ENCODE measurements around the gene ENTPD3. TPM values are rescaled to one million over a fixed set of nuclear protein-coding genes. Genes with fewer than 3 reads are reported as not detected.

The ENTPD3 gene
- total and polyA plus RNA-seq, 2 of the 8 experiments (the other 6 are each of a cell fraction or from before 2014, with no cell fraction given), result 0.60 to 1.0 TPM

DNA sequence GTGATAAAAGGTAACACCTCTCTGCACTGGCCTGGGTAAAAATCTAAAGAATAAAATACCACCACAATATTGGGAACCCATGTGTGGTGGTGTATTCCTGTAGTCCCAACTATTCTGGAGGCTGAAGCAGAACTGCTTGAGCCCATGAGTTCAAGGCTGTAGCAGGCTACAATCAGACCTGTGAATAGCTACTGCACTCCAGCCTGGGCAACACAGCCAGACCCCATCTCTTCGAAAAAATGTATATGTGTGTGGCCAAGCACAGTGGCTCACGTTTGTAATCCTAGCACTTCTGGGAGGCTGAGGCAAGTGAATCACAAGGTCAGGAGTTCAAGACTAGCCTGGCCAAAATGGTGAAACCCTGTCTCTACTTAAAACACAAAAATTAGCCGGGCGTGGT lies 68.3 kb downstream of the ENTPD3 start:
- WGBS, 2 experiments (ENCODE audit: extremely low coverage in 1 of 2, insufficient coverage in 1 of 2, insufficient read length in 1 of 2, insufficient replicate concordance in 2 of 2, low coverage in 1 of 2, low lambda C conversion rate in 2 of 2, missing lambda C conversion rate in 1 of 2), result 96% methylated on average over 4 of the region's 4 CpGs; no CpG with 5 or more reads in 1 of the 2 experiments
- no peak overlapping the region for H3K18ac ChIP-seq (ENCODE audit: extremely low read depth, low read length)
- H2BK12ac ChIP-seq (ENCODE audit: low read depth, low read length), result no peak overlapping the region
- H2BK20ac ChIP-seq (ENCODE audit: low read length), result no peak overlapping the region
- H2BK120ac ChIP-seq (replicated peaks; ENCODE audit: low read depth, low read length), result no peak overlapping the region
- no peak overlapping the region for H2AFZ ChIP-seq (ENCODE audit: low read length)
- H2BK15ac ChIP-seq (ENCODE audit: low read length), result no peak overlapping the region
- CTCF ChIA-PET (ENCODE audit: partially characterized antibody), result no interaction called here
- DNase-seq (ENCODE audit: low read depth in 1 of 2, low spot score in 2 of 2), result no peak
- H3K4me3 ChIP-seq (ENCODE audit: extremely low read depth in 1 of 4, insufficient read depth in 2 of 4, low read depth in 3 of 4, low read length in 4 of 4), result no peak overlapping the region
- H3K79me2 ChIP-seq (ENCODE audit: control insufficient read depth in 1 of 2, insufficient read depth in 2 of 2, low read length in 2 of 2), result peaks cover 6 to 28% of the 10 kb centered on the region in 2 experiments
- H3K14ac ChIP-seq (ENCODE audit: insufficient read length), result no peak overlapping the region
- peaks cover 4% of the 10 kb centered on the region; the same call in 1 of the 2 replicates for H3K79me1 ChIP-seq (ENCODE audit: low read depth, low read length)
- peaks cover 0 to 6% (median 4%) of the 10 kb centered on the region in 4 experiments; a peak in 5 of 7 replicates for H3K4me1 ChIP-seq (replicated peaks in 1 of 4; ENCODE audit: control insufficient read depth in 3 of 4, insufficient read depth in 4 of 4, low read length in 3 of 4)
- no peak overlapping the region for H2AK5ac ChIP-seq (ENCODE audit: low read depth, low read length)
- no peaks in the 10 kb centered on the region for H3K9me3 ChIP-seq (ENCODE audit: insufficient read depth in 2 of 2, low read depth in 1 of 2, low read length in 1 of 2)
- H4K8ac ChIP-seq (ENCODE audit: extremely low read depth, insufficient read depth, low read length), result no peak overlapping the region
- FAIRE-seq, result no peak
- POLR2A ChIA-PET (ENCODE audit: partially characterized antibody), result interaction anchor here (5.7 kb wide), 1 partner anchor 9 kb away, joined by 50 read pairs; no protein-coding TSS in a partner anchor
- H3K23ac ChIP-seq (ENCODE audit: insufficient read length), result no peak overlapping the region
- H4K91ac ChIP-seq (replicated peaks; ENCODE audit: insufficient read length, low read length), result no peak overlapping the region
- H3K27ac ChIP-seq (ENCODE audit: low read depth, low read length), result no peak overlapping the region
- H3K4ac ChIP-seq (replicated peaks; ENCODE audit: insufficient read length, low read depth, low read length), result no peak overlapping the region
- peaks cover 9 to 26% (median 19%) of the 10 kb centered on the region in 4 experiments for H3K36me3 ChIP-seq (ENCODE audit: control insufficient read depth in 2 of 4, insufficient read depth in 4 of 4, low read length in 3 of 4)
- no peaks in the 10 kb centered on the region for H3K27me3 ChIP-seq (replicated peaks in 1 of 4; ENCODE audit: control insufficient read depth in 3 of 4, extremely low read depth in 1 of 4, insufficient read depth in 3 of 4, low read length in 3 of 4)
- peaks cover 4 to 6% of the 10 kb centered on the region in 2 experiments for H4K20me1 ChIP-seq (replicated peaks in 1 of 2; ENCODE audit: control insufficient read depth in 1 of 2, insufficient read depth in 2 of 2, low read length in 2 of 2)
- no peak overlapping the region for H3K56ac ChIP-seq (replicated peaks; ENCODE audit: insufficient read length, low read depth, low read length)
- no peak overlapping the region for H3K4me2 ChIP-seq (ENCODE audit: insufficient read depth in 1 of 2, low read depth in 2 of 2, low read length in 2 of 2)
- H4K5ac ChIP-seq (ENCODE audit: insufficient read length, low read depth, low read length), result no peak overlapping the region
- H3K9ac ChIP-seq (replicated peaks in 1 of 4; ENCODE audit: extremely low read depth in 1 of 4, low read depth in 3 of 4, low read length in 3 of 4), result no peak overlapping the region
- H2BK5ac ChIP-seq (ENCODE audit: low read depth, low read length), result no peak overlapping the region
- peaks cover 10% of the 10 kb centered on the region for H3K23me2 ChIP-seq (ENCODE audit: low read depth, low read length)
- no peak for TF ChIP-seq SRF (IDR thresholded peaks at IDR 0.05; ENCODE audit: low read depth, low read length)
- TF ChIP-seq RXRA (IDR thresholded peaks at IDR 0.05; ENCODE audit: insufficient read depth, low read depth, low read length), result no peak
- TF ChIP-seq BACH1 (IDR thresholded peaks at IDR 0.05; ENCODE audit: low read length), result no peak
- no peak for TF ChIP-seq TCF12 (IDR thresholded peaks at IDR 0.05; ENCODE audit: low read depth, low read length)
- no peak for TF ChIP-seq POLR2A (IDR thresholded peaks at IDR 0.05; ENCODE audit: control extremely low read depth in 1 of 2, low read depth in 2 of 2, low read length in 2 of 2)
- no peak for TF ChIP-seq MAFK (IDR thresholded peaks at IDR 0.05; ENCODE audit: low read depth, low read length)
- no peak for TF ChIP-seq RAD21 (IDR thresholded peaks at IDR 0.05 in 1 of 2, conservative IDR thresholded peaks at IDR 0.05 in 1 of 2; ENCODE audit: low read depth in 2 of 2, low read length in 2 of 2)
- TF ChIP-seq PHF8 (conservative IDR thresholded peaks at IDR 0.05; ENCODE audit: low read depth, low read length), result no peak
- TF ChIP-seq RFX5 (IDR thresholded peaks at IDR 0.05; ENCODE audit: borderline replicate concordance, low read depth, low read length), result no peak
- no peak for TF ChIP-seq RNF2 (IDR thresholded peaks at IDR 0.05; ENCODE audit: borderline replicate concordance, low read depth, low read length, missing control alignments, poor library complexity, severe bottlenecking)
- TF ChIP-seq ASH2L (IDR thresholded peaks at IDR 0.05; ENCODE audit: low read length), result no peak
- TF ChIP-seq, protein P1, sequence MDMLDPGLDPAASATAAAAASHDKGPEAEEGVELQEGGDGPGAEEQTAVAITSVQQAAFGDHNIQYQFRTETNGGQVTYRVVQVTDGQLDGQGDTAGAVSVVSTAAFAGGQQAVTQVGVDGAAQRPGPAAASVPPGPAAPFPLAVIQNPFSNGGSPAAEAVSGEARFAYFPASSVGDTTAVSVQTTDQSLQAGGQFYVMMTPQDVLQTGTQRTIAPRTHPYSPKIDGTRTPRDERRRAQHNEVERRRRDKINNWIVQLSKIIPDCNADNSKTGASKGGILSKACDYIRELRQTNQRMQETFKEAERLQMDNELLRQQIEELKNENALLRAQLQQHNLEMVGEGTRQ (IDR thresholded peaks at IDR 0.05; ENCODE audit: low read length), result no peak
- TF ChIP-seq SP2 (IDR thresholded peaks at IDR 0.05; ENCODE audit: low read length), result no peak
- no peak for TF ChIP-seq CHD2 (IDR thresholded peaks at IDR 0.05; ENCODE audit: low read length)
